ENCODE measurements around the gene SDR9C7. TPM values are rescaled to one million over a fixed set of nuclear protein-coding genes. Genes with fewer than 3 reads are reported as not detected.
"Not testable (repeated sequence)": the region's sequence is repeated elsewhere in the genome, so short reads cannot be mapped to it uniquely, and the experiment has no call there.

Gene SDR9C7
- total and polyA plus RNA-seq, 2 of the 8 experiments (the other 6 are each of a cell fraction or from before 2014, with no cell fraction given), result 0.11 TPM; not detected in 1

GRCh38 chr12:56965124-56965523 is 30.9 kb upstream of the SDR9C7 start:
- H3K27me3 ChIP-seq (replicated peaks in 1 of 4; ENCODE audit: control insufficient read depth in 3 of 4, extremely low read depth in 1 of 4, insufficient read depth in 3 of 4, low read length in 3 of 4); H3K4me1 ChIP-seq (replicated peaks in 1 of 4; ENCODE audit: control insufficient read depth in 3 of 4, insufficient read depth in 4 of 4, low read length in 3 of 4); H2BK120ac ChIP-seq (replicated peaks; ENCODE audit: low read depth, low read length); H2BK15ac ChIP-seq (ENCODE audit: low read length); H3K4me2 ChIP-seq (ENCODE audit: insufficient read depth in 1 of 2, low read depth in 2 of 2, low read length in 2 of 2); H3K14ac ChIP-seq (ENCODE audit: insufficient read length); H4K8ac ChIP-seq (ENCODE audit: extremely low read depth, insufficient read depth, low read length); H3K9ac ChIP-seq (replicated peaks in 1 of 4; ENCODE audit: extremely low read depth in 1 of 4, low read depth in 3 of 4, low read length in 3 of 4); H3K18ac ChIP-seq (ENCODE audit: extremely low read depth, low read length); H3K56ac ChIP-seq (replicated peaks; ENCODE audit: insufficient read length, low read depth, low read length); POLR2A ChIA-PET (ENCODE audit: partially characterized antibody); H2BK20ac ChIP-seq (ENCODE audit: low read length); H3K4ac ChIP-seq (replicated peaks; ENCODE audit: insufficient read length, low read depth, low read length); H4K5ac ChIP-seq (ENCODE audit: insufficient read length, low read depth, low read length); H3K79me1 ChIP-seq (ENCODE audit: low read depth, low read length); H2BK5ac ChIP-seq (ENCODE audit: low read depth, low read length); H3K23ac ChIP-seq (ENCODE audit: insufficient read length); H2AFZ ChIP-seq (ENCODE audit: low read length); H4K20me1 ChIP-seq (replicated peaks in 1 of 2; ENCODE audit: control insufficient read depth in 1 of 2, insufficient read depth in 2 of 2, low read length in 2 of 2); CTCF ChIA-PET (ENCODE audit: partially characterized antibody); H3K27ac ChIP-seq (ENCODE audit: low read depth, low read length); H2AK5ac ChIP-seq (ENCODE audit: low read depth, low read length); H3K36me3 ChIP-seq (ENCODE audit: control insufficient read depth in 2 of 4, insufficient read depth in 4 of 4, low read length in 3 of 4); FAIRE-seq; H4K91ac ChIP-seq (replicated peaks; ENCODE audit: insufficient read length, low read length); H3K23me2 ChIP-seq (ENCODE audit: low read depth, low read length); H3K79me2 ChIP-seq (ENCODE audit: control insufficient read depth in 1 of 2, insufficient read depth in 2 of 2, low read length in 2 of 2); DNase-seq (ENCODE audit: low read depth in 1 of 2, low spot score in 2 of 2); H3K4me3 ChIP-seq (ENCODE audit: extremely low read depth in 1 of 4, insufficient read depth in 2 of 4, low read depth in 3 of 4, low read length in 4 of 4); H2BK12ac ChIP-seq (ENCODE audit: low read depth, low read length): not testable (repeated sequence)
- H3K9me3 ChIP-seq (ENCODE audit: insufficient read depth in 2 of 2, low read depth in 1 of 2, low read length in 1 of 2), result peaks cover 8 to 11% of the 10 kb centered on the region in 2 experiments
- WGBS, 2 experiments (ENCODE audit: extremely low coverage in 1 of 2, insufficient coverage in 1 of 2, insufficient read length in 1 of 2, insufficient replicate concordance in 2 of 2, low coverage in 1 of 2, low lambda C conversion rate in 2 of 2, missing lambda C conversion rate in 1 of 2), result 86% methylated on average over 3 of the region's 4 CpGs; no CpG with 5 or more reads in 1 of the 2 experiments

GRCh38 chr12:56963557-56963956 is 29.3 kb upstream of the SDR9C7 start:
- H3K14ac ChIP-seq (ENCODE audit: insufficient read length); H2BK5ac ChIP-seq (ENCODE audit: low read depth, low read length); DNase-seq (ENCODE audit: low read depth in 1 of 2, low spot score in 2 of 2); POLR2A ChIA-PET (ENCODE audit: partially characterized antibody); H3K36me3 ChIP-seq (ENCODE audit: control insufficient read depth in 2 of 4, insufficient read depth in 4 of 4, low read length in 3 of 4); FAIRE-seq; H3K56ac ChIP-seq (replicated peaks; ENCODE audit: insufficient read length, low read depth, low read length); H3K9ac ChIP-seq (replicated peaks in 1 of 4; ENCODE audit: extremely low read depth in 1 of 4, low read depth in 3 of 4, low read length in 3 of 4); H3K4ac ChIP-seq (replicated peaks; ENCODE audit: insufficient read length, low read depth, low read length); H2BK20ac ChIP-seq (ENCODE audit: low read length); H4K5ac ChIP-seq (ENCODE audit: insufficient read length, low read depth, low read length); H2BK15ac ChIP-seq (ENCODE audit: low read length); H2BK120ac ChIP-seq (replicated peaks; ENCODE audit: low read depth, low read length); H3K4me1 ChIP-seq (replicated peaks in 1 of 4; ENCODE audit: control insufficient read depth in 3 of 4, insufficient read depth in 4 of 4, low read length in 3 of 4); H3K18ac ChIP-seq (ENCODE audit: extremely low read depth, low read length); H4K8ac ChIP-seq (ENCODE audit: extremely low read depth, insufficient read depth, low read length); H3K23me2 ChIP-seq (ENCODE audit: low read depth, low read length); H3K79me2 ChIP-seq (ENCODE audit: control insufficient read depth in 1 of 2, insufficient read depth in 2 of 2, low read length in 2 of 2); H2AK5ac ChIP-seq (ENCODE audit: low read depth, low read length); H3K4me3 ChIP-seq (ENCODE audit: extremely low read depth in 1 of 4, insufficient read depth in 2 of 4, low read depth in 3 of 4, low read length in 4 of 4); H2AFZ ChIP-seq (ENCODE audit: low read length); H3K23ac ChIP-seq (ENCODE audit: insufficient read length); CTCF ChIA-PET (ENCODE audit: partially characterized antibody); H4K20me1 ChIP-seq (replicated peaks in 1 of 2; ENCODE audit: control insufficient read depth in 1 of 2, insufficient read depth in 2 of 2, low read length in 2 of 2); H3K79me1 ChIP-seq (ENCODE audit: low read depth, low read length); H3K27me3 ChIP-seq (replicated peaks in 1 of 4; ENCODE audit: control insufficient read depth in 3 of 4, extremely low read depth in 1 of 4, insufficient read depth in 3 of 4, low read length in 3 of 4); H3K4me2 ChIP-seq (ENCODE audit: insufficient read depth in 1 of 2, low read depth in 2 of 2, low read length in 2 of 2); H3K27ac ChIP-seq (ENCODE audit: low read depth, low read length); H4K91ac ChIP-seq (replicated peaks; ENCODE audit: insufficient read length, low read length); H2BK12ac ChIP-seq (ENCODE audit: low read depth, low read length): not testable (repeated sequence)
- WGBS, 2 experiments (ENCODE audit: extremely low coverage in 1 of 2, insufficient coverage in 1 of 2, insufficient read length in 1 of 2, insufficient replicate concordance in 2 of 2, low coverage in 1 of 2, low lambda C conversion rate in 2 of 2, missing lambda C conversion rate in 1 of 2), result no CpG with 5 or more reads among the region's 27 CpGs
- H3K9me3 ChIP-seq (ENCODE audit: insufficient read depth in 2 of 2, low read depth in 1 of 2, low read length in 1 of 2), result peaks cover 13 to 14% of the 10 kb centered on the region in 2 experiments

Measured in H1 (cell line).